ENCODE results near the gene DYNLRB1. TPM values are rescaled to one million over a fixed set of nuclear protein-coding genes. Genes with fewer than 3 reads are reported as not detected.

DYNLRB1 gene
- total and polyA plus RNA-seq, 2 donors (not counting 1 experiment from before 2014, with no cell fraction given), result 55.3 to 120 TPM

DNA sequence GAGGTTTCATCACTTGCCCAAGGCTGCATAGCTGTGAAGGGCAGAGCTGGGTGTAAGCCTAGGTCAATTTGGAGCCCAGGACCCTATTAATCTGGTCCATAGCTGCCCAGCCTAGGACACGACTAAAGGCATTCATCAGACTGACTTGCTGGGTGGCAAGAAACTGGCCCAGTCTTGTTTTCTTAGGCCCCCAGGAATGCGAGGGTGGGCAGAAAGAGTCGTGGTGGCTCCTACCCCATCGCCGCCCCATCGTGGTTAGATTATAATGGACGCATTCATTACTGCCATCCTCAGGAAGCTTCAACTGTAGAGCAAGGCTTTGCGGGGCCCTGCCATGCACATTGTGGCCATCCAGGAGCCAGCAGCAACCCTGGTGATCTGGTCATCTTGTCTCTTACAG is 16.1 kb downstream of the DYNLRB1 start:
- H4K20me1 ChIP-seq (ENCODE audit: control insufficient read depth, insufficient read depth, low read length, poor library complexity, severe bottlenecking), result peaks cover 47% of the 10 kb centered on the region
- no peak overlapping the region for H3K4me3 ChIP-seq (ENCODE audit: control extremely low read depth in 1 of 5, extremely low read depth in 1 of 5, insufficient read depth in 1 of 5, low read depth in 2 of 5, low read length in 4 of 5)
- H3K27ac ChIP-seq (ENCODE audit: low read length in 2 of 2), result no peak overlapping the region
- peaks cover 4 to 82% of the 10 kb centered on the region in 2 experiments for H3K36me3 ChIP-seq (replicated peaks in 1 of 2; ENCODE audit: control extremely low read depth in 1 of 2, control insufficient read depth in 1 of 2, extremely low read depth in 1 of 2, insufficient read depth in 2 of 2, low read length in 1 of 2)
- H2AFZ ChIP-seq (ENCODE audit: insufficient read depth, low read depth, low read length, poor library complexity, severe bottlenecking), result no peak overlapping the region
- ChIA-PET POLR2A (no interaction called here), CTCF (interaction anchor here (0.5 to 1.3 kb wide), 3 partner anchors 220 to 1019 kb away, joined by 3 to 4 read pairs (median 4); no protein-coding TSS in a partner anchor)
- H3K9ac ChIP-seq (ENCODE audit: low read length), result no peak overlapping the region
- H3K4me2 ChIP-seq (replicated peaks; ENCODE audit: low read depth, low read length, poor library complexity, severe bottlenecking), result no peak overlapping the region
- H3K79me2 ChIP-seq (ENCODE audit: control insufficient read depth, insufficient read depth, low read length), result peaks cover 23% of the 10 kb centered on the region
- no peak for DNase-seq
- no peaks in the 10 kb centered on the region for H3K9me3 ChIP-seq (ENCODE audit: control extremely low read depth in 1 of 3, control insufficient read depth in 2 of 3, insufficient read depth in 1 of 3, low read length in 2 of 3)
- Mint-ChIP-seq H3K27me3 (no peaks in the 10 kb centered on the region), H3K4me3 (no peak overlapping the region), H3K9me3 (ENCODE audit: insufficient read depth) (no peaks in the 10 kb centered on the region), H3K4me1 (peaks cover 2% of the 10 kb centered on the region), H3K27ac (no peak overlapping the region)
- intact Hi-C loops (cut with micrococcal nuclease), result no loop called here
- H3K27me3 ChIP-seq (replicated peaks in 1 of 4; ENCODE audit: control extremely low read depth in 1 of 4, control insufficient read depth in 3 of 4, insufficient read depth in 4 of 4, low read length in 3 of 4), result no peaks in the 10 kb centered on the region
- no peak for TF ChIP-seq EZH2 (IDR thresholded peaks at IDR 0.05; ENCODE audit: borderline replicate concordance, insufficient read depth, low read depth, low read length, poor library complexity, severe bottlenecking)
- TF ChIP-seq, protein P1, sequence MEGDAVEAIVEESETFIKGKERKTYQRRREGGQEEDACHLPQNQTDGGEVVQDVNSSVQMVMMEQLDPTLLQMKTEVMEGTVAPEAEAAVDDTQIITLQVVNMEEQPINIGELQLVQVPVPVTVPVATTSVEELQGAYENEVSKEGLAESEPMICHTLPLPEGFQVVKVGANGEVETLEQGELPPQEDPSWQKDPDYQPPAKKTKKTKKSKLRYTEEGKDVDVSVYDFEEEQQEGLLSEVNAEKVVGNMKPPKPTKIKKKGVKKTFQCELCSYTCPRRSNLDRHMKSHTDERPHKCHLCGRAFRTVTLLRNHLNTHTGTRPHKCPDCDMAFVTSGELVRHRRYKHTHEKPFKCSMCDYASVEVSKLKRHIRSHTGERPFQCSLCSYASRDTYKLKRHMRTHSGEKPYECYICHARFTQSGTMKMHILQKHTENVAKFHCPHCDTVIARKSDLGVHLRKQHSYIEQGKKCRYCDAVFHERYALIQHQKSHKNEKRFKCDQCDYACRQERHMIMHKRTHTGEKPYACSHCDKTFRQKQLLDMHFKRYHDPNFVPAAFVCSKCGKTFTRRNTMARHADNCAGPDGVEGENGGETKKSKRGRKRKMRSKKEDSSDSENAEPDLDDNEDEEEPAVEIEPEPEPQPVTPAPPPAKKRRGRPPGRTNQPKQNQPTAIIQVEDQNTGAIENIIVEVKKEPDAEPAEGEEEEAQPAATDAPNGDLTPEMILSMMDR (IDR thresholded peaks at IDR 0.05), result no peak
- WGBS (ENCODE audit: insufficient coverage), result 97% methylated on average over 8 of the region's 8 CpGs
- no peaks in the 10 kb centered on the region for H3K4me1 ChIP-seq (ENCODE audit: control insufficient read depth in 2 of 2, insufficient read depth in 2 of 2, low read length in 2 of 2)
- ATAC-seq (ENCODE audit: low read depth), result no peak

DNA sequence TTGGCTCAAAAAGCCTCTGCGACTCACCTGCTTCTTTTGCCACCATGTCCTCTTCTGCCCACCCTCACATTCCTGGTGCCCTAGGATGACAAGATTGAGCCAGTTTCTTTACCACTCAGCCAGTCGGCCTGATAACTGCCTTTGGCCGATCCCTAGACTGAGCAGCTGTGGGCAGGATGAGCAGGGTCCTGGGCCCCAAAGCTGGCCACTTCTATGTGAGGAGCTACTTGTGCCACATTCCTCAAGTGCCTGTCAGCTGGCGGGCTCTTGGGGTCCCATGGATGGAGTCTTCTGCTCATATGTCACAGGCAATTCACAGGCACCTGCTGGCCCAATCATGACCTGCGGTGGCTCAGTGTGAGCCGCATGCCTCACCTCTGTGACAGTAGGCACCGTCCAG is 16.5 kb downstream of the DYNLRB1 start:
- H3K4me2 ChIP-seq (replicated peaks; ENCODE audit: low read depth, low read length, poor library complexity, severe bottlenecking), result no peak overlapping the region
- no peak overlapping the region for H2AFZ ChIP-seq (ENCODE audit: insufficient read depth, low read depth, low read length, poor library complexity, severe bottlenecking)
- no peak overlapping the region for H3K9ac ChIP-seq (ENCODE audit: low read length)
- Mint-ChIP-seq H3K4me1 (peaks cover 2% of the 10 kb centered on the region), H3K4me3 (no peak overlapping the region), H3K27ac (no peak overlapping the region), H3K9me3 (ENCODE audit: insufficient read depth) (no peaks in the 10 kb centered on the region), H3K27me3 (no peaks in the 10 kb centered on the region)
- no peaks in the 10 kb centered on the region for H3K9me3 ChIP-seq (ENCODE audit: control extremely low read depth in 1 of 3, control insufficient read depth in 2 of 3, insufficient read depth in 1 of 3, low read length in 2 of 3)
- ChIA-PET CTCF (interaction anchor here (1.2 to 1.3 kb wide), 2 partner anchors 220 to 237 kb away, joined by 4 read pairs; no protein-coding TSS in a partner anchor), POLR2A (no interaction called here)
- DNase-seq (no peak), ATAC-seq (ENCODE audit: low read depth) (no peak)
- peaks cover 4 to 82% of the 10 kb centered on the region in 2 experiments for H3K36me3 ChIP-seq (replicated peaks in 1 of 2; ENCODE audit: control extremely low read depth in 1 of 2, control insufficient read depth in 1 of 2, extremely low read depth in 1 of 2, insufficient read depth in 2 of 2, low read length in 1 of 2)
- no peak overlapping the region for H3K27ac ChIP-seq (ENCODE audit: low read length in 2 of 2)
- no peaks in the 10 kb centered on the region for H3K27me3 ChIP-seq (replicated peaks in 1 of 4; ENCODE audit: control extremely low read depth in 1 of 4, control insufficient read depth in 3 of 4, insufficient read depth in 4 of 4, low read length in 3 of 4)
- 94% methylated on average over 7 of the region's 7 CpGs for WGBS (ENCODE audit: insufficient coverage)
- H3K4me1 ChIP-seq (ENCODE audit: control insufficient read depth in 2 of 2, insufficient read depth in 2 of 2, low read length in 2 of 2), result no peaks in the 10 kb centered on the region
- peaks cover 47% of the 10 kb centered on the region for H4K20me1 ChIP-seq (ENCODE audit: control insufficient read depth, insufficient read depth, low read length, poor library complexity, severe bottlenecking)
- TF ChIP-seq, protein P1 (IDR thresholded peaks at IDR 0.05), result no peak
- TF ChIP-seq EZH2 (IDR thresholded peaks at IDR 0.05; ENCODE audit: borderline replicate concordance, insufficient read depth, low read depth, low read length, poor library complexity, severe bottlenecking), result no peak
- H3K4me3 ChIP-seq (ENCODE audit: control extremely low read depth in 1 of 5, extremely low read depth in 1 of 5, insufficient read depth in 1 of 5, low read depth in 2 of 5, low read length in 4 of 5), result no peak overlapping the region
- H3K79me2 ChIP-seq (ENCODE audit: control insufficient read depth, insufficient read depth, low read length), result peaks cover 19% of the 10 kb centered on the region
- intact Hi-C loops (cut with micrococcal nuclease), result no loop called here

All from B cell (primary cell).